ENCODE results near the gene ZBTB38.

DNA sequence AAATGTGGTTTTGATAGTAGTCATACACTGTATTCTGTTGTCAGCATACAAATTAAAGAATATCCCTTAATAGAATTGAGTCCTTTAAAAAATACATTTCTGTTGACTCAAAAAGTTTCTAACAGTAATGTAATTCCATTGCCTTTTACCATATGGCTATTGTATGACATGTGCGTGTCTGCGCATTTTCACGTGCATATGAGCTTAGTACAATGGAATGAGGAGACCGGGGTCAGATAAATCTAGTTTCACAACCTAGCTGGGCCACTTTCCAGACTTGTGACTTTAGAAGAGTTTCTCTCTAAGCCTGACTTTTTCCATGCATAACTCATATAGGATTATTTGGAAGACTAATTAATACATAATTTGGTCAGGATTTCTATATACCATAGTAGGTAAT, 38.7 kb downstream of the ZBTB38 start:
- TF ChIP-seq CTCF (IDR thresholded peaks at IDR 0.05) (no peak), ZFX (IDR thresholded peaks at IDR 0.05; ENCODE audit: borderline replicate concordance) (no peak)

Data from 22Rv1 (cell line).